Uterus (tissue), 4 donors: ENCODE data around the gene SIRT3. TPM values are rescaled to one million over a fixed set of nuclear protein-coding genes. Genes with fewer than 3 reads are reported as not detected.
A peak's percentile ranks its signal among the peaks of the same experiment; 100 is the strongest.

Source experiments
- DNase-seq, 2 donors: peaks; one replicate each; pipeline ENCODE4 v3.0.0-alpha.2; 2019 to 2020
- H3K27ac ChIP-seq, 2 donors: fragments of 200-600 bp; sonication (generic); 1 replicate in 1 of 2; 2 replicates in 1 of 2; pipeline ENCODE4 v1.5.1; 2016 to 2018
- H3K27me3 ChIP-seq, 2 donors: fragments of 200-600 bp; sonication (generic); one replicate each; pipeline ENCODE4 v1.5.1; 2018 to 2019; ENCODE audit warnings: control low read depth in 1 of 2
- H3K36me3 ChIP-seq, 2 donors: fragments of 200-600 bp; sonication (generic); one replicate each; pipeline ENCODE4 v1.5.1; 2019; ENCODE audit warnings: control low read depth in 1 of 2
- H3K4me1 ChIP-seq, 2 donors: fragments of 200-600 bp; sonication (generic); one replicate each; pipeline ENCODE4 v1.5.1; 2018 to 2019; ENCODE audit warnings: control low read depth in 1 of 2
- H3K4me3 ChIP-seq, 2 donors: fragments of 200-600 bp; sonication (generic); 1 replicate in 1 of 2; 2 replicates in 1 of 2; pipeline ENCODE4 v1.5.1; 2018 to 2019; ENCODE audit warnings: mild to moderate bottlenecking in 1 of 2
- H3K9me3 ChIP-seq, 2 donors: fragments of 200-600 bp; sonication (generic); one replicate each; pipeline ENCODE4 v1.5.1; 2019; ENCODE audit warnings: control low read depth in 1 of 2
- CTCF ChIP-seq, 4 experiments: fragments of 200-600 bp in 2 of 4; fragments of 450-650 bp in 2 of 4; sonication (generic) in 2 of 4; IDR thresholded peaks; one replicate each; pipeline ENCODE4 v1.5.1; 2016 to 2019; ENCODE audit warnings: antibody characterized with exemption in 4 of 4, mild to moderate bottlenecking in 2 of 4, moderate library complexity in 1 of 4
- POLR2A ChIP-seq, 2 donors: fragments of 450-650 bp; IDR thresholded peaks; one replicate each; pipeline ENCODE4 v1.6.1; 2016; ENCODE audit warnings: antibody characterized with exemption in 2 of 2, mild to moderate bottlenecking in 1 of 2, moderate library complexity in 1 of 2
- intact Hi-C: fragments of 100-400 bp; cut with DNase I; formaldehyde crosslinking; loops from one replicate; pipeline ENCODE4 v1.15.1; 2023; ENCODE audit warnings: low total_unique reads
- total RNA-seq, 4 donors: library from RNA; depleted of rRNA in 3 of 4; stranded (reverse); fragments of >200 nt in 3 of 4; gene quantifications; one replicate each; pipeline versions ENCODE4 v1.1.0 to v1.2.4, GENCODE V29; 2014 to 2023
- donor health status: DM: yes; HTN: yes; CAD: no.

The SIRT3 gene
- total RNA-seq, 4 donors from 2014 or later, result 1.5 to 25.9 (median 9.8) TPM

GRCh38 chr11:217704-218103 is 18.4 kb downstream of the SIRT3 start:
- Histone ChIP-seq H3K4me1 (no peaks in the 10 kb centered on the region), H3K27me3 (no peaks in the 10 kb centered on the region), H3K9me3 (no peaks in the 10 kb centered on the region), H3K27ac (no peak overlapping the region), H3K4me3 (no peak overlapping the region), H3K36me3 (no peaks in the 10 kb centered on the region)
- intact Hi-C loops, result no loop called here
- TF ChIP-seq POLR2A (IDR thresholded peaks at IDR 0.05), result no peak
- TF ChIP-seq CTCF (IDR thresholded peaks at IDR 0.05), result no peak
- no peak for DNase-seq

GRCh38 chr11:216081-216974 is 19.8 kb downstream of the SIRT3 start:
- Histone ChIP-seq H3K27me3 (no peaks in the 10 kb centered on the region), H3K36me3 (no peaks in the 10 kb centered on the region), H3K9me3 (no peaks in the 10 kb centered on the region), H3K27ac (no peak overlapping the region), H3K4me1 (no peaks in the 10 kb centered on the region), H3K4me3 (no peak overlapping the region)
- intact Hi-C loops, result no loop called here
- no peak for DNase-seq
- TF ChIP-seq CTCF (IDR thresholded peaks at IDR 0.05) (no peak), POLR2A (IDR thresholded peaks at IDR 0.05) (no peak)

- Histone ChIP-seq H3K27me3 (no peaks in the 10 kb centered on the region), H3K27ac (no peak overlapping the region), H3K4me1 (peaks cover under 1 to 6% of the 10 kb centered on the region in 2 donors), H3K36me3 (no peaks in the 10 kb centered on the region), H3K4me3 (no peak overlapping the region), H3K9me3 (no peaks in the 10 kb centered on the region)
- intact Hi-C loops, result no loop called here
- DNase-seq, result no peak
- no peak for TF ChIP-seq CTCF (IDR thresholded peaks at IDR 0.05)
- TF ChIP-seq POLR2A (IDR thresholded peaks at IDR 0.05), result no peak
Observed at GRCh38 chr11:215581-216037, 20.5 kb downstream of the SIRT3 start.

GRCh38 chr11:214083-214482 is 22.1 kb downstream of the SIRT3 start:
- no peaks in the 10 kb centered on the region for H3K27me3 ChIP-seq
- intact Hi-C loops, result no loop called here
- no peak overlapping the region for H3K4me3 ChIP-seq
- no peak overlapping the region for H3K27ac ChIP-seq
- DNase-seq, result peak in 1 of 2 donors; percentile 9
- no peaks in the 10 kb centered on the region for H3K9me3 ChIP-seq
- TF ChIP-seq POLR2A (IDR thresholded peaks at IDR 0.05) (no peak), CTCF (IDR thresholded peaks at IDR 0.05) (no peak)
- H3K4me1 ChIP-seq, result peaks cover 8 to 16% of the 10 kb centered on the region in 2 donors
- H3K36me3 ChIP-seq, result no peaks in the 10 kb centered on the region

GRCh38 chr11:213111-213510 is 23.0 kb downstream of the SIRT3 start:
- H3K36me3 ChIP-seq, result no peaks in the 10 kb centered on the region
- H3K27me3 ChIP-seq, result no peaks in the 10 kb centered on the region
- TF ChIP-seq POLR2A (IDR thresholded peaks at IDR 0.05) (no peak), CTCF (IDR thresholded peaks at IDR 0.05) (no peak)
- H3K4me1 ChIP-seq, result peaks cover 8 to 17% of the 10 kb centered on the region in 2 donors
- H3K27ac ChIP-seq, result no peak overlapping the region
- no peaks in the 10 kb centered on the region for H3K9me3 ChIP-seq
- intact Hi-C loops, result no loop called here
- no peak overlapping the region for H3K4me3 ChIP-seq
- peak in 1 of 2 donors; percentile 9 for DNase-seq
